GM12864 (cell line): ENCODE data around the gene PDS5A.

Experiments
- DNase-seq: peaks from one replicate; pipeline ENCODE4 v3.0.0-alpha.2; 2011; ENCODE audit warnings: low read depth
- H3K4me3 ChIP-seq: 2 replicates; pipeline ENCODE4 v1.5.1; 2011; ENCODE audit warnings: mild to moderate bottlenecking, low read depth, low read length, control low read depth
- CTCF ChIP-seq: IDR thresholded peaks from 2 replicates; pipeline ENCODE4 v1.5.1; 2011; ENCODE audit warnings: low read depth, mild to moderate bottlenecking, moderate library complexity, low read length, control low read depth, inconsistent platforms; ENCODE audit errors: missing control alignments

Gene PDS5A

GRCh38 chr4:39898015-39898414 lies 79.7 kb downstream of the PDS5A start:
- TF ChIP-seq CTCF = no peak
- DNase-seq = no peak
- H3K4me3 ChIP-seq = no peak overlapping the region

DNA sequence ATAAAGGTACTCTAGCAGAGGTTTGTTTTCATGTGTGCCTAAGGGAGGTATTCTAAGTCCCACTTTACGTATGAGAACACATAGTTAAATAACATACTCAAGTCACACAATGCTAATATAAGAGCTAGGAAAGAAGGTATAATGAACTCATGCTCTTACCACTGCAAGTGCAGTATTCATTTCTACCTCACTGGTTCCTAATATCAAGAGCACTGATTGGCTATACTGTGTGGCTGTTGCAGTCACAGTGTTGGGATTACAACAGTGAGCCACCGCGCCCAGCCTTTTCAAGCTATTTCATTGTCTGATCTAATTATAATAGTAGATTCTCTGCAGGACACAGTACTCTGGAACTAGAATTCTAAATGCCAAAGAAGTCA lies 84.0 kb downstream of the PDS5A start:
- no peak overlapping the region for H3K4me3 ChIP-seq
- no peak for TF ChIP-seq CTCF
- DNase-seq = no peak

DNA sequence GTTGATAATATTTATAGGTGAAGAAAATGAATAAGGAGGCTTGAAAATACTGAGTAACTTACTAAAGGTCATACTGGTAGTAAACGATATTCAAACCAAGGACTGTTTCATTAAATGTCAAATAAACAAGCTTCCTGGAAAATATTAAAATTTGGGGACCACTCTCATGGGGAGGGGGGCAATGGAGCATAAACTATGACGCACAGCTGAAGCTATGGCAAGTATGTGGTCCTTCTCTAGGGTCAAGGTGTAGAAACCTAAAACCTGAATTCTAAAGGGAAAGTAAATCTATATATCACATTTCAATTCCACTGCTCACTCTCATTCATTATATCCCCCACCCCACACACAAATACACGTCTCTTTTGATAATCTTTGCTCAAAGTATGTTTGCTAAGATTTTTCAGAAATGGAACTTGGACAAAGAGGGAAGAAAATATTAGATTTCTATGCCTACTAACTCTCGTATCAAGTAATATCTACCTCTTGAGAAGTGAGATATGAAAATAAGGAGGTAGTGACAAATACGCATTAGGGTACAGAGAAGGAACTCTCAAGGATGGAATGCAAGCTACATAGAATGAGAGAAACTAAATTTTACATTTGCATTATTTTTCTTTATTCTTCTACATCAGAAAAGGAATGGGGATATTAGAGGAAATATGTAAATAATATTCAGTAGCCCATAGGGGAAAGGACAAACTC lies 84.6 kb downstream of the PDS5A start:
- TF ChIP-seq CTCF = no peak
- DNase-seq = no peak
- H3K4me3 ChIP-seq = no peak overlapping the region

DNA sequence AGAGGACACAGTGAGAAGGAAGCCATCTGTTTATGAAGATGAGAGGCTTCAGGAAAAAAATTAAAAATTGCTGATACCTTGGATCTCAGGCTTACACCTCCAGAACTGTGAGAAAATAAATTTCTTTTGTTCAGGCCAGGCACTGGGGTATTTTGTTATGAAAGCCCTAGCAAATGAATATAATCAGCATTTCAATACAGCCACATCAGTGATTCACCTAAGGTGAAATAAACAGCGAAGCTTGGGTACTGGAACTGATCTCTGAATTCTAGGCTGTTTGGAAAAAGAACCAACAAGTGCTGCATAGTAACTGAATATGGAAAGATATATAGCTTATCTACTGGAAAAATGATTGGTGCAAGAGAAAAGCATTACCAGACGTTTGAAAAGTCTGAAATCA lies 88.5 kb downstream of the PDS5A start:
- H3K4me3 ChIP-seq = no peak overlapping the region
- no peak for DNase-seq
- no peak for TF ChIP-seq CTCF

DNA sequence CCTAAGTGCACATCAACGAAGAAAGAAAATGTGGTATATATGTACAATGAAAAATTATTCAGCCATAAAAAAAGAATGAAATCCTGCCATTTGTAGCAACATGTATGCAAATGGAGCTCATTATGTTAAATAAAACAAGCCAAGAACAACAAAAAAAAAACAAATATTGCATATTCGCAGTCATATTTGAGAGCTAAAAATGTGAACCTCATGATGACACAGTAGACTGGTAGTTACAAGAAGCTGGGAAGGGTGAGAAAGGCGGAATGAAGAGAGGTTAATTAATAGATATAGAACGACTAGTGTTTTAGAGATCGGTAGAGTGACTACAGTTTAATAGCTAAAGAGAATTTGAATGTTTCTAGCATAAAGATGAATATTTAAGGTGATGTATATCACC lies 89.2 kb downstream of the PDS5A start:
- H3K4me3 ChIP-seq = no peak overlapping the region
- DNase-seq = no peak
- TF ChIP-seq CTCF = no peak

- DNase-seq = no peak
- TF ChIP-seq CTCF = no peak
- H3K4me3 ChIP-seq = no peak overlapping the region
Observed at GRCh38 chr4:39883646-39884045, 94.1 kb downstream of the PDS5A start.

- TF ChIP-seq CTCF = no peak
- H3K4me3 ChIP-seq = no peak overlapping the region
- no peak for DNase-seq
Observed at GRCh38 chr4:39881789-39882188, 95.9 kb downstream of the PDS5A start.
